GM12872 (cell line): ENCODE measurements around the gene GSK3B.

Experiments used
- TF ChIP-seq, protein P1 (sequence below): IDR thresholded peaks from 3 replicates; pipeline ENCODE4 v1.5.1; 2011; ENCODE audit warnings: low read depth, mild to moderate bottlenecking, low read length, moderate library complexity; ENCODE audit not compliant: insufficient read depth

GSK3B gene

GRCh38 chr3:120066634-120067033 lies 27.6 kb downstream of the GSK3B start:
- TF ChIP-seq, protein P1, sequence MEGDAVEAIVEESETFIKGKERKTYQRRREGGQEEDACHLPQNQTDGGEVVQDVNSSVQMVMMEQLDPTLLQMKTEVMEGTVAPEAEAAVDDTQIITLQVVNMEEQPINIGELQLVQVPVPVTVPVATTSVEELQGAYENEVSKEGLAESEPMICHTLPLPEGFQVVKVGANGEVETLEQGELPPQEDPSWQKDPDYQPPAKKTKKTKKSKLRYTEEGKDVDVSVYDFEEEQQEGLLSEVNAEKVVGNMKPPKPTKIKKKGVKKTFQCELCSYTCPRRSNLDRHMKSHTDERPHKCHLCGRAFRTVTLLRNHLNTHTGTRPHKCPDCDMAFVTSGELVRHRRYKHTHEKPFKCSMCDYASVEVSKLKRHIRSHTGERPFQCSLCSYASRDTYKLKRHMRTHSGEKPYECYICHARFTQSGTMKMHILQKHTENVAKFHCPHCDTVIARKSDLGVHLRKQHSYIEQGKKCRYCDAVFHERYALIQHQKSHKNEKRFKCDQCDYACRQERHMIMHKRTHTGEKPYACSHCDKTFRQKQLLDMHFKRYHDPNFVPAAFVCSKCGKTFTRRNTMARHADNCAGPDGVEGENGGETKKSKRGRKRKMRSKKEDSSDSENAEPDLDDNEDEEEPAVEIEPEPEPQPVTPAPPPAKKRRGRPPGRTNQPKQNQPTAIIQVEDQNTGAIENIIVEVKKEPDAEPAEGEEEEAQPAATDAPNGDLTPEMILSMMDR = no peak

GRCh38 chr3:120064641-120065040 lies 29.6 kb downstream of the GSK3B start:
- TF ChIP-seq, protein P1 = no peak

DNA sequence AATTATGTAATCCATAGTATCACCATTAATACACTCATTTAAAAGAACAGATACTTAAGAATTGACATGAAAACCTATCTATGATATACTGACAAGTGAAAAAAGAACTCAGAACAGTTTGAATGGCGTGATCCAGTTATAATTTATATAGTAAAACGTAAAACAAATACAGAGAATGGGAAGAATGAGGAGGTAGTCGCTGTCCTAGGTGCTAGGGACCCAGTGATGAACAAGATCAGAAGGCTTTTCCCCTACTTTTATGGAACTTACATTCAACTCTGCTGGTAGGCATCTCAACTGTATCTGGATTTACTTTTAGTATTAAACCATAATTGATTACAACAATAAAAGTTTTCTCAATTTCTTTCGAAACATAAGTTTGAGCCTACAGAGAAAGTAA lies 31.8 kb downstream of the GSK3B start:
- TF ChIP-seq, protein P1 = no peak

GRCh38 chr3:120059081-120059864 lies 35.0 kb downstream of the GSK3B start:
- TF ChIP-seq, protein P1 = no peak

DNA sequence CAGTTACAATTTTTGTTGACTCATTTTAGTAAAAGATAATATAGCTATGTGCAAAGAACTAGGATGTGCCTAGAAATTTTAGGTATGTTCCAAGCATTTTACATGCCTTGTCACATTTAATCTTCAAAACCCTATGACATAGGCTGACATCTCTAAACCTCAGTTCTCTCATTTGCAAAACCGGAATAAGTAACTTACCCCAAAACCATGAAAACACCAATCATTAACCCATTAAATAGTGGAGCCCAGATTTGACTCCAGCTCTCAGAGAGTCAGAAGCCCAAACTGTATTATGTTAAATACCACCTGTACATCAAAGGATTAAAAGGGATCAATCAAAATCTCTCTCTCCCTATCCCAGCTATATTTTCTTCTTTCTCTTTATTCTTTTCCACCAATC lies 36.6 kb downstream of the GSK3B start:
- TF ChIP-seq, protein P1 = no peak

DNA sequence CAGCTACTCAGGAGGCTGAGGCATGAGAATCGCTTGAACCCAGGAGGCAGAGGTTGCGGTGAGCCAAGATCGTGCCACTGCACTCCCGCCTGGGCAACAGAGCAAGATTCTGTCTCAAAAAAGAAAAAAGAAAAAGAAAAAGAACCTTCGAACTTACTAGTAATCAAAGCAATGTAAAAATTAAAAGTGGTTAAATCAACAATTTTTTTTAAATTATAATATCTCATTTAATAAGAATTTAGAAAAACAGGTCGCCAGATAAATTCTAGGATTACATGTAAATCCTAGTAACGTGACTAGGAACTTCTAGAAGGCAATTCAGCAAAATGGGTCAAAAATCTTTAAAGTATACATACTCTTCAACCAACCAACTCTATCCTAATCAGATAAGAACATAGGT lies 37.2 kb downstream of the GSK3B start:
- TF ChIP-seq, protein P1 = no peak

- TF ChIP-seq, protein P1 = no peak
Measured at GRCh38 chr3:120052677-120053076, 41.6 kb downstream of the GSK3B start.
